HG03354 (cell line): Measurements from ENCODE around the gene METTL17.
"Not testable (repeated sequence)": the region's sequence is repeated elsewhere in the genome, so short reads cannot be mapped to it uniquely, and the experiment has no call there.

Experiments
- ATAC-seq: cut with Tn5 transposase; IDR thresholded peaks from one replicate; pipeline ENCODE4 v1.9.1; 2021; ENCODE audit warnings: mild to moderate bottlenecking; ENCODE audit not compliant: unreplicated experiment, poor library complexity, severe bottlenecking

Gene METTL17

GRCh38 chr14:20989787-20990600 is at the start of gene METTL17:
METTL17 (plus strand) TSS chr14:20989980; CDS start chr14:20990003, 23 bp downstream.
- peak; percentile 98 for ATAC-seq

- not testable (repeated sequence) for ATAC-seq
These were observed 44.6 kb upstream of the METTL17 start for GRCh38 chr14:20945146-20945545.

GRCh38 chr14:20946707-20947106 is 43.1 kb upstream of the METTL17 start:
- not testable (repeated sequence) for ATAC-seq

- not testable (repeated sequence) for ATAC-seq
These were observed 34.8 kb upstream of the METTL17 start, which contains the start of gene RNASE2 for GRCh38 chr14:20954736-20955537. RNASE2 (plus strand) TSS chr14:20955487; CDS start chr14:20955772, 285 bp downstream.

GRCh38 chr14:20955538-20955873 is 34.3 kb upstream of the METTL17 start:
- not testable (repeated sequence) for ATAC-seq

GRCh38 chr14:20956376-20956976 is 33.3 kb upstream of the METTL17 start:
- ATAC-seq = no peak

- not testable (repeated sequence) for ATAC-seq
These were observed 30.8 kb upstream of the METTL17 start for GRCh38 chr14:20958946-20959345.

GRCh38 chr14:20969336-20969735 is 20.4 kb upstream of the METTL17 start:
- no peak for ATAC-seq

GRCh38 chr14:20970647-20970982 is 19.2 kb upstream of the METTL17 start:
- ATAC-seq = peak; percentile 19

- ATAC-seq = peak; percentile 94
These were observed 18.6 kb upstream of the METTL17 start for GRCh38 chr14:20970983-20971704.

GRCh38 chr14:20971705-20972021 is 18.1 kb upstream of the METTL17 start:
- peak; percentile 28 for ATAC-seq

GRCh38 chr14:20973501-20973900 is 16.3 kb upstream of the METTL17 start:
- no peak for ATAC-seq

- ATAC-seq = no peak
These were observed 13.5 kb upstream of the METTL17 start for GRCh38 chr14:20976291-20976690.

GRCh38 chr14:20978687-20979086 is 11.1 kb upstream of the METTL17 start:
- no peak for ATAC-seq

- ATAC-seq = no peak
These were observed 8.9 kb upstream of the METTL17 start for GRCh38 chr14:20980906-20981305.

GRCh38 chr14:20982646-20983369 is 7.0 kb upstream of the METTL17 start:
- ATAC-seq = no peak

GRCh38 chr14:20985650-20986049 is 4.1 kb upstream of the METTL17 start:
- not testable (repeated sequence) for ATAC-seq

GRCh38 chr14:20986811-20987210 is 3.0 kb upstream of the METTL17 start:
- no peak for ATAC-seq

GRCh38 chr14:20988717-20989470 is 886 bp upstream of the METTL17 start:
- ATAC-seq = no peak
